NCI-H345 treated with DMSO at 0.1 percent for 48 hours (cell line): Measurements from ENCODE around the gene SSTR4.

Experiments used
- DNase-seq: peaks from one replicate; lab custom pipeline; 2025; ENCODE audit not compliant: unreplicated experiment; lab: John Stamatoyannopoulos, UW

SSTR4 gene

DNA sequence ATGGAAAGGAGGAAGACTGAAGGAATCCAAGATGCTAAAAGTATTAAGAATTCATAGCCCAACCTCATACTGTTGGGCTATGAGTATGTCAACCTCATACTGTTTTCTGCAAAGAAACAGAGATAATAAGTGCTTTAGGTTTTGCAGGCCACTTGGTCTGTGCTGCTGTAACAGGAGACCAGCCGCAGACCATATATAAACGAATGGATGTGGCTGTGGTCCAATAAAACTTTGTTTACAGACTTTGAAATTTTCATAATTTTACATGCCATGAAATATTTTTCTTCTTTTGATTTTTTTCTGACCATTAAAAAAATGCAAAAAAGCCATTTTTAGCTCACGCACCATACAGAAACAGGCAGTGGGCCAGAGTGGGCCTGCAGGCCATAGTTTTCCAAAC, 28.1 kb downstream of the SSTR4 start:
- DNase-seq: no peak

DNA sequence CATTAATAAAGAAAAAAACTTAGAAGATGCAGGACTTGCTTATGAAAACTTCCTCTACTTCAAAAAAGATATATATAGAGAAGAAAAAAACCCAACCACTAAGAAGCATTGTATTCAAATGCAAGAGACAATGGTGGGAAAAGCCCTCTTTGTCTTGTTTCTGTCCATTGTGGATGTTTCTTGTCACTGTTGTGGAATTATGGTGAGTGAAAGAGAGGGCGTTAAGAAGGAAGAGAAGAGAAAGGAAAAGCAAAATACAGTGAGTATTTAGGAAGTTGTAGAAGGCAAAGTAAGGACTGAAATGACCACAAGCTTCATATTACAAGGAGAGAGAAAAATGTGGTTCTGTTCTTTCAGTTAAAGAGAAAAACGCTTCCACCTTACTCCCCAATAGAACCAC, 28.5 kb downstream of the SSTR4 start:
- no peak for DNase-seq

GRCh38 chr20:23065266-23066201, 30.4 kb downstream of the SSTR4 start:
- DNase-seq: no peak

- no peak for DNase-seq
Measured at GRCh38 chr20:23066772-23067171, 31.7 kb downstream of the SSTR4 start.

- no peak for DNase-seq
Measured at GRCh38 chr20:23068283-23068682, 33.2 kb downstream of the SSTR4 start.

DNA sequence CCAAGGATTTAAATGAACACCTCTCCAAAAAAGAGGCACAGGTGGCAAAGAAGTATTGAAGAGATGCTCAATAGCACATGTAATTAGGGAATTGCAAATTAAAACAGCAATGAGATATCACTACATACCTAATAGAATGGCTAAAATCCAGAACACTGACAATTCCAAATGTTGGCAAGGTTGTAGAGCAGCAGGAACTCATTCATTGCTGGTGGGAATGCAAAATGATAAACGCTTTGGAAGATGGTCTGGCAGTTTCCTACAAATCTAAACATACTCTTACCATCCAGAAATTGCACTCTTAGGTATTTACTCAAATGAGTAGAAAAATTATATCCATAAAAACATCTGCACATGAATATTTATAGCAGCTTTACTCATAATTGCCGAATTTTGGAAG, 34.0 kb downstream of the SSTR4 start:
- no peak for DNase-seq

- DNase-seq: no peak
Measured at GRCh38 chr20:23071398-23071797, 36.3 kb downstream of the SSTR4 start.

DNA sequence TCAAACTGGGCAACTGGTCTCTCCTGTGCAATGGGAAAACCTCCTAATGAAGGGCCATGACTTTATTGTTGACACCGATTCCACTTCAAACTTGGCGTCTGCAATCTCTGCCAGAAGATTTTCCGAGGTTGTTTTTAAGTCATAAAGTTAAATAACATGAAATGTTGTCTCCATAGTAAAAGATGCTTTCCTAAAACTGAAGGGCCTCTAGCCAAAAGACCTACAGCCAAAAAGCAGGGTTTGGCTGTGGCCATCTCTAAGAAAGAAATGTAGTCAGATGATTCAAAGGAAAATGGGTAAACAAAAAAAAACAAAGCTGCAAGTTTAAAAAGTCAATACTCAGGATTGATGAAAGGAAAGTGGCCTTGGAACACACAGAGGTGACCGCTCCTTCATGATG, 36.9 kb downstream of the SSTR4 start:
- DNase-seq: no peak

- no peak for DNase-seq
Measured at GRCh38 chr20:23072892-23073586, 37.9 kb downstream of the SSTR4 start.

- no peak for DNase-seq
Measured at GRCh38 chr20:23074052-23074451, 38.9 kb downstream of the SSTR4 start.

GRCh38 chr20:23077277-23077676, 42.2 kb downstream of the SSTR4 start:
- no peak for DNase-seq

GRCh38 chr20:23078351-23079015, 43.4 kb downstream of the SSTR4 start:
- DNase-seq: no peak

- no peak for DNase-seq
Measured at GRCh38 chr20:23079016-23079351, 43.9 kb downstream of the SSTR4 start.

GRCh38 chr20:23079926-23080325, 44.8 kb downstream of the SSTR4 start:
- no peak for DNase-seq

DNA sequence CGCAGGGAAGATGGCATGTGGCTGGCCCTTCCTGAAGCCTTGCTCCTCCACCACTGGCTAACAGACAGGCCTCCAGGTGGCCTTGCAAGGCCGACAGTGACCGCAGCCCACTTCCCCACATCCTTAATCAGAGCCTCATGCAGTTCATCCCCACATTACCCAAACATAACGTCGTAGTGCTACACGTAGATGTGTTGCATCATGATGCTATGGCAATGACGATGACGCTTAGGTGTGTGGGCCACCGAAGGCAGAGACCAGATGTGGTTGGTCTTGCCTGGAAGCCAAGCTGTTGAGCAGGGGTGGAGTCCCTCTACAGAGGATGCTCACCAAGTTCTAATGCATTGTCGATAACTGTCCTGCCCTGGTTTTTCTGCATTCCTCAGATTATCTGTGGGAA, 45.4 kb downstream of the SSTR4 start:
- no peak for DNase-seq

DNA sequence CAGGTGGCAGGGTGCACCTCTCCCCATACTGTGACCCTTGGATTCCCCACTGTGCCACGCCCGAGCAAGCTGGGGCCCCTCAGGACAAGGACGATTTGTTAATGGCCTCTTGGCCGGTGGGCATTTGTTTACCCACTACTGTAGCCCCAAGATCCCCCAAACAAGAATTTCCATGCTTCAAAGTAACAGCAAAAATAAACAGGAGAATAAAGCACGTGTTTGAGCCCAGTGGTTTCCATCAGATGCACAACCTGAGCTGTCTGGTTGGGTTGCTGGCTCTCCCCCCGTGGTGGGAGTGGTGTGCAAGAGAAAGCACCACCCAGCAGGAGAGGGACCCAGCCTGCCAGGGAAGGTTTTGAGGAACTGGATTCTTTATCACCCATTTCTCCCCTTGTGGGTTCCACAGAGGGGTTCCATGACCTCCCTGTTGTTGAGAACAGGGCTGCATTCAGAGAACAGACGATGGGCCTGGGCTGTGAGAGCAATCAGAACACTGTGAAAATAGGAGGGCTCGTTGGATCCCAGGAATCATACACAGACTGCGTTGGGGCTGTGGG, 46.2 kb downstream of the SSTR4 start:
- no peak for DNase-seq

DNA sequence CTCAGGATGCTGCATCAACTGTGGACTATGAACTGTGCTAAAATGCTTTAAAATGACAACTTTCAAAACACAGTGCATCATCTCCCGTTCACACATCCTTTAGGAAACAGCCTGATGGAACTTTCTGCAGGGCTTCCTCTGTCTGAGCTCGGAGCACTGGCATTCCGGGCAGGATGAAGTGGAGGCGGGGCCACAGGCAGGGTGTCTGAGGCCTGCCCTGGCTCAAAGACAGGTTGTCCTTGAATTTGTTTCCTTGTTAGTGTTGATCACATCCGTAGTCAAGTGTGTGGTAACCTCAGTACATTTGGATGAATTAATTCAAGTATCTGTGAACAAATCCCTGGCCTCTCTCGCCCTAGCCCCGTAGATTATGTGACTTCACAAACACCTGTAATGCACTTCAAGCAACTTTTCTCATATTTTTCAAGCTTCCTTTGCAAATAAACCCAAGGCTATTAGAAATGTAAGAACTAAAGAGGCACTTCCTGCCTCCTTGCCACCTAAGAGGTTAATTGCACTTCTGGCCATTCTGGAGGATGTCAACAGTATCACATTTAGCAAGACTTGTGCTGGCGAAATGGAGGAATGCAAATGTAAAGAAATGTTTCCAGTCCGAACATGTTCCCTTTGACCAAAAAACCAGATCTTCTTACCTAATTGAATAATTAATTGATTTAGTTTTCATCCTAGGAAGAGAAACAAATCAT, 47.9 kb downstream of the SSTR4 start:
- DNase-seq: no peak

DNA sequence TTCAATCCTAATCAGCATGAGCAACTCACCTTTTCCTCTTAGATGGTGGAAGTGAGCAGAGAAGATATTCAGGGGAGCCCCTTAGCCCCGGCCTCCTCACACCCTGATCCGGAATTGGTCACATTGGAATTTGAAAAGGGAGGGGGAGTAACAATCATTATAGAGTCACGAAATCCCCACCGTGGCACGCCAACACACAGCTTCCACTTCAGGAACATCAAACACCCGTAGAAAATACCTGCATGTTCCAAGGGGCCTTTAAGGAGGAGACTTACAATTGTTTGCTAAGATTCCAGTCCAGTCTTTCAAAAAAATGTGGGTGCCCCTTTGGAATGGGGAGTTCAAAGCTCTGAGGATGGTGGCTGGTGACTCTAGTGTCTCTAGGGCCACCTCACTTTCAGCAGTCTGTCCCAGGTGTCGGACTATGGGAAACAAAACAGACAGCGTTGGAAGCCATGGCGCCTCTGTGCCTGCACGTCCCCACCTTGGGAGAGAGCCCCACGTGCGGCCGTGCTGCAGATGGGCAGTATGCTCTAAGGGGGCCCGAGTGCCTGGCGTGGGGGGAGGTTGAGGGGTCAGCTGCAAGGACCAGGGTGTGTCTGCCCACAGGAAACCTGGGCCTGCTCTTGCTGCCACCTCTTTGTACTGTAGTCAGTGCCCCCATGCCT, 48.6 kb downstream of the SSTR4 start:
- no peak for DNase-seq

DNA sequence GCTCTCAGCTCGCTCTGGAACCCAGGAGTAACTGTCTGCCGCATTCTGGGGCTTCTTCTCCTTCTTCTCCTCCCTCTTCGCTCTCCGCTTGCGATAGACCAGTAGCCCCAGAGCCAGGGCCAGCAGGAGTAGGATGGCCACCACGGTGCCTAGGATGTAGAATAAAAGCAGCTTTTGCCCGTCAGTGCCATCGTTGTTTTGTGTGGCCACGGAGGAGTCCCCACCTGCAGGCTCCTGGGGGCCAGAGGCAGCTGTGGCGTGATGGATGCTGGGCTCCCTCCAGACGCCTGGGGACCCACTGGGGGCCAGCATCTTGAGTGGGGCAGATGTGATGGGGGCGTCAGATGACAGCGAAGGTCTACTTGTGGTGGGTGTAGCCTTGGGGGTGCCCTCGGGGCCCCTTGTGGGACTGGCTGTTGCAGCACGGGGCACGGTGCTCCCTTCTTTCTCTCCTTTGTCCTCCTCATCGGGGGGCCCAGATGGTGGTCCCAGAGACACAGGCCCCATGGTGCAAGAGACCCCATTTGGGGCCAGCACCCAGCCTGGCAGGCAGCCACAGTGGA, 49.3 kb downstream of the SSTR4 start:
- no peak for DNase-seq

- no peak for DNase-seq
Measured at GRCh38 chr20:23084845-23085365, 49.8 kb downstream of the SSTR4 start.
